GM21825 (cell line): ENCODE results near the gene HORMAD2.

ENCODE experiments used
- ATAC-seq: cut with Tn5 transposase; IDR thresholded peaks from one replicate; pipeline ENCODE4 v1.9.1; 2021; ENCODE audit warnings: mild to moderate bottlenecking, moderate library complexity; ENCODE audit not compliant: unreplicated experiment

The HORMAD2 gene

GRCh38 chr22:30159561-30160353 is 79.5 kb downstream of the HORMAD2 start:
- no peak for ATAC-seq

- ATAC-seq, result no peak
Observed at GRCh38 chr22:30161051-30161469, 80.8 kb downstream of the HORMAD2 start.

GRCh38 chr22:30167296-30167695 is 87.0 kb downstream of the HORMAD2 start:
- ATAC-seq, result no peak

- no peak for ATAC-seq
Observed at GRCh38 chr22:30167734-30168133, 87.5 kb downstream of the HORMAD2 start.

GRCh38 chr22:30169002-30169401 is 88.7 kb downstream of the HORMAD2 start:
- ATAC-seq, result no peak

- ATAC-seq, result no peak
Observed at GRCh38 chr22:30170129-30170528, 89.9 kb downstream of the HORMAD2 start.

- ATAC-seq, result no peak
Observed at GRCh38 chr22:30171008-30171407, 90.7 kb downstream of the HORMAD2 start.

GRCh38 chr22:30175690-30176288 is 95.5 kb downstream of the HORMAD2 start:
- ATAC-seq, result no peak

GRCh38 chr22:30176431-30176830 is 96.2 kb downstream of the HORMAD2 start:
- ATAC-seq, result no peak

- ATAC-seq, result no peak
Observed at GRCh38 chr22:30178181-30179126, 98.2 kb downstream of the HORMAD2 start.

GRCh38 chr22:30180616-30181015 is 100.4 kb downstream of the HORMAD2 start:
- no peak for ATAC-seq

- ATAC-seq, result no peak
Observed at GRCh38 chr22:30181459-30182349, 101.4 kb downstream of the HORMAD2 start.

- ATAC-seq, result no peak
Observed at GRCh38 chr22:30182350-30182745, 102.1 kb downstream of the HORMAD2 start.

- no peak for ATAC-seq
Observed at GRCh38 chr22:30182815-30183214, 102.6 kb downstream of the HORMAD2 start.

- no peak for ATAC-seq
Observed at GRCh38 chr22:30183271-30183670, 103.0 kb downstream of the HORMAD2 start.

- ATAC-seq, result no peak
Observed at GRCh38 chr22:30183861-30184278, 103.6 kb downstream of the HORMAD2 start.

- ATAC-seq, result no peak
Observed at GRCh38 chr22:30185129-30185528, 104.9 kb downstream of the HORMAD2 start.

- no peak for ATAC-seq
Observed at GRCh38 chr22:30185549-30185948, 105.3 kb downstream of the HORMAD2 start.

- ATAC-seq, result no peak
Observed at GRCh38 chr22:30186041-30186440, 105.8 kb downstream of the HORMAD2 start.

GRCh38 chr22:30186510-30186909 is 106.2 kb downstream of the HORMAD2 start:
- no peak for ATAC-seq
